ENCODE results near the gene TOMM70. TPM values are rescaled to one million over a fixed set of nuclear protein-coding genes. Genes with fewer than 3 reads are reported as not detected.
A peak's percentile ranks its signal among the peaks of the same experiment; 100 is the strongest.

The TOMM70 gene
- total RNA-seq, 4 donors from 2014 or later: 51.9 to 58.0 (median 53.5) TPM

GRCh38 chr3:100403362-100404249, 2.7 kb upstream of the TOMM70 start:
- H3K4me3 ChIP-seq (replicated peaks in 1 of 3): no peak overlapping the region
- TF ChIP-seq POLR2A (IDR thresholded peaks at IDR 0.05) (no peak), CTCF (IDR thresholded peaks at IDR 0.05) (no peak)
- H3K9me3 ChIP-seq: no peaks in the 10 kb centered on the region
- H3K27me3 ChIP-seq: no peaks in the 10 kb centered on the region
- intact Hi-C loops (cut with DNase I): no loop called here
- peaks cover 6 to 20% of the 10 kb centered on the region in 2 donors for H3K4me1 ChIP-seq
- H3K36me3 ChIP-seq: no peaks in the 10 kb centered on the region
- WGBS, 2 donors: 55 to 59% methylated on average over 5 of the region's 5 CpGs
- no peak for DNase-seq
- no peak overlapping the region for H3K27ac ChIP-seq

- Histone ChIP-seq H3K4me1 (peaks cover 6 to 20% of the 10 kb centered on the region in 2 donors), H3K27me3 (no peaks in the 10 kb centered on the region), H3K9me3 (no peaks in the 10 kb centered on the region), H3K4me3 (replicated peaks in 1 of 3) (peak overlapping the region in 1 of 3 donors; percentile 76), H3K27ac (no peak overlapping the region), H3K36me3 (no peaks in the 10 kb centered on the region)
- intact Hi-C loops (cut with DNase I): no loop called here
- DNase-seq: no peak
- WGBS, 2 donors: 37 to 42% methylated on average over 2 of the region's 2 CpGs
- no peak for TF ChIP-seq POLR2A (IDR thresholded peaks at IDR 0.05)
- no peak for TF ChIP-seq CTCF (IDR thresholded peaks at IDR 0.05)
Observed at GRCh38 chr3:100402891-100403290, 2.0 kb upstream of the TOMM70 start.

- H3K36me3 ChIP-seq: no peaks in the 10 kb centered on the region
- H3K9me3 ChIP-seq: no peaks in the 10 kb centered on the region
- WGBS, 2 donors: 0 to 1% methylated on average over 2 of the region's 2 CpGs
- peak overlapping the region in 2 of 3 donors; percentile 65 to 76 for H3K4me3 ChIP-seq (replicated peaks in 1 of 3)
- intact Hi-C loops (cut with DNase I): no loop called here
- no peaks in the 10 kb centered on the region for H3K27me3 ChIP-seq
- H3K27ac ChIP-seq: peak overlapping the region; percentile 8 to 80 (median 73)
- H3K4me1 ChIP-seq: peaks cover 6 to 20% of the 10 kb centered on the region in 2 donors
- TF ChIP-seq CTCF (IDR thresholded peaks at IDR 0.05) (no peak), POLR2A (IDR thresholded peaks at IDR 0.05) (no peak)
- no peak for DNase-seq
Observed at GRCh38 chr3:100402256-100402655, 1.4 kb upstream of the TOMM70 start.

GRCh38 chr3:100401674-100402041, 769 bp upstream of the TOMM70 start:
- no peaks in the 10 kb centered on the region for H3K36me3 ChIP-seq
- WGBS, 2 donors: 0% methylated on average over 17 to 23 of the region's 23 CpGs
- H3K27ac ChIP-seq: peak overlapping the region; percentile 73 to 80 (median 79)
- H3K27me3 ChIP-seq: no peaks in the 10 kb centered on the region
- no peaks in the 10 kb centered on the region for H3K9me3 ChIP-seq
- H3K4me3 ChIP-seq (replicated peaks in 1 of 3): peak overlapping the region; percentile 65 to 97 (median 76)
- TF ChIP-seq CTCF (IDR thresholded peaks at IDR 0.05) (no peak), POLR2A (IDR thresholded peaks at IDR 0.05) (no peak)
- peaks cover 6 to 20% of the 10 kb centered on the region in 2 donors for H3K4me1 ChIP-seq
- intact Hi-C loops (cut with DNase I): no loop called here
- DNase-seq: peak; percentile 32 to 44

- WGBS, 2 donors: 0 to 1% methylated on average over 7 to 9 of the region's 22 CpGs
- H3K27ac ChIP-seq: peak overlapping the region; percentile 73 to 80 (median 79)
- intact Hi-C loops (cut with DNase I): no loop called here
- DNase-seq: peak in 1 of 2 donors; percentile 28
- TF ChIP-seq POLR2A (IDR thresholded peaks at IDR 0.05) (no peak), CTCF (IDR thresholded peaks at IDR 0.05) (no peak)
- H3K27me3 ChIP-seq: no peaks in the 10 kb centered on the region
- H3K4me1 ChIP-seq: peaks cover 6 to 20% of the 10 kb centered on the region in 2 donors
- H3K36me3 ChIP-seq: no peaks in the 10 kb centered on the region
- H3K4me3 ChIP-seq (replicated peaks in 1 of 3): peak overlapping the region; percentile 65 to 97 (median 76)
- H3K9me3 ChIP-seq: no peaks in the 10 kb centered on the region
Observed at GRCh38 chr3:100400419-100400779, 490 bp downstream of the TOMM70 start.

All from thyroid gland (tissue), 4 donors.